ENCODE measurements around the gene OR4D11.
"Not testable (repeated sequence)": the region's sequence is repeated elsewhere in the genome, so short reads cannot be mapped to it uniquely, and the experiment has no call there.

- TF ChIP-seq, protein P1, sequence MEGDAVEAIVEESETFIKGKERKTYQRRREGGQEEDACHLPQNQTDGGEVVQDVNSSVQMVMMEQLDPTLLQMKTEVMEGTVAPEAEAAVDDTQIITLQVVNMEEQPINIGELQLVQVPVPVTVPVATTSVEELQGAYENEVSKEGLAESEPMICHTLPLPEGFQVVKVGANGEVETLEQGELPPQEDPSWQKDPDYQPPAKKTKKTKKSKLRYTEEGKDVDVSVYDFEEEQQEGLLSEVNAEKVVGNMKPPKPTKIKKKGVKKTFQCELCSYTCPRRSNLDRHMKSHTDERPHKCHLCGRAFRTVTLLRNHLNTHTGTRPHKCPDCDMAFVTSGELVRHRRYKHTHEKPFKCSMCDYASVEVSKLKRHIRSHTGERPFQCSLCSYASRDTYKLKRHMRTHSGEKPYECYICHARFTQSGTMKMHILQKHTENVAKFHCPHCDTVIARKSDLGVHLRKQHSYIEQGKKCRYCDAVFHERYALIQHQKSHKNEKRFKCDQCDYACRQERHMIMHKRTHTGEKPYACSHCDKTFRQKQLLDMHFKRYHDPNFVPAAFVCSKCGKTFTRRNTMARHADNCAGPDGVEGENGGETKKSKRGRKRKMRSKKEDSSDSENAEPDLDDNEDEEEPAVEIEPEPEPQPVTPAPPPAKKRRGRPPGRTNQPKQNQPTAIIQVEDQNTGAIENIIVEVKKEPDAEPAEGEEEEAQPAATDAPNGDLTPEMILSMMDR (IDR thresholded peaks at IDR 0.05): not testable (repeated sequence)
- not testable (repeated sequence) for TF ChIP-seq POLR2A (IDR thresholded peaks at IDR 0.05)
Measured at GRCh38 chr11:59547605-59548308, 44.4 kb downstream of the OR4D11 start.
